Right cardiac atrium (tissue), 5 donors: Measurements from ENCODE around the gene PRKAR2A. TPM values are rescaled to one million over a fixed set of nuclear protein-coding genes. Genes with fewer than 3 reads are reported as not detected.
"Not testable (repeated sequence)": the region's sequence is repeated elsewhere in the genome, so short reads cannot be mapped to it uniquely, and the experiment has no call there.

Experiments
- ATAC-seq, 2 donors: fragments of 200-7000 bp; cut with Tn5 transposase; one replicate each; pipeline versions ENCODE4 v1.8.0 to v1.9.1; 2020; ENCODE audit warnings: moderate library complexity in 2 of 2, mild to moderate bottlenecking in 1 of 2
- DNase-seq, 3 donors: peaks; one replicate each; pipeline ENCODE4 v3.0.0-alpha.2; 2020
- H3K27ac ChIP-seq: one replicate; pipeline ENCODE4 v1.5.1; 2013; ENCODE audit warnings: mild to moderate bottlenecking, low read length, control low read depth, moderate library complexity
- H3K27me3 ChIP-seq: one replicate; pipeline ENCODE4 v1.6.1; 2013; ENCODE audit not compliant: control insufficient read depth, insufficient read depth
- H3K4me1 ChIP-seq: one replicate; pipeline ENCODE4 v1.6.1; 2013; ENCODE audit warnings: low read length; ENCODE audit not compliant: control insufficient read depth, insufficient read depth
- H3K4me3 ChIP-seq: one replicate; pipeline ENCODE4 v1.5.1; 2013; ENCODE audit warnings: low read length, control low read depth
- H3K9me3 ChIP-seq: one replicate; pipeline ENCODE4 v1.6.1; 2013; ENCODE audit warnings: low read length; ENCODE audit not compliant: control insufficient read depth
- WGBS: extraction: QIAGEN DNeasy Blood & Tissue Kit; methylation state at CpG from one replicate; pipeline ENCODE4 v1.1.7; 2013; 5-methylcytosine and 5-hydroxymethylcytosine counted together
- intact Hi-C, 4 donors: fragments of 100-400 bp; cut with DNase I; formaldehyde crosslinking; loops; one replicate each; pipeline versions ENCODE4 v1.11.0 to v1.14.0; 2022 to 2023
- polyA plus RNA-seq: library from polyadenylated mRNA; stranded (reverse); fragments of 200-250 nt; gene quantifications from one replicate; pipeline ENCODE4 v1.2.3, GENCODE V29; 2013
- total RNA-seq, 4 donors: library from RNA; stranded (reverse); fragmentation: NEBNext Ultra II Directional; extraction: Animal tissue kit (Norgen Biotek cat#: 25700); gene quantifications; one replicate each; pipeline ENCODE4 v1.2.1, GENCODE V29; 2021
- donor health status: healthy with polysubstance abuse.
- donor health status: DM: no; HTN: yes; CAD: no.
- donor health status: DM: no; HTN: no; CAD: no.
- donor health status: DM: no; HTN: yes; CAD: no; lungs with severe emphysema.
- donor health status: DM: yes; HTN: yes; CAD: no.

Gene PRKAR2A
- total and polyA plus RNA-seq, 5 donors, result 12.1 to 50.5 (median 43.2) TPM

GRCh38 chr3:48778565-48778964, 69.1 kb downstream of the PRKAR2A start:
- H3K27me3 ChIP-seq, H3K27ac ChIP-seq, ATAC-seq, H3K9me3 ChIP-seq, intact Hi-C loops, H3K4me3 ChIP-seq, DNase-seq, H3K4me1 ChIP-seq: not testable (repeated sequence)
- WGBS, result 97% methylated on average over 8 of the region's 8 CpGs

DNA sequence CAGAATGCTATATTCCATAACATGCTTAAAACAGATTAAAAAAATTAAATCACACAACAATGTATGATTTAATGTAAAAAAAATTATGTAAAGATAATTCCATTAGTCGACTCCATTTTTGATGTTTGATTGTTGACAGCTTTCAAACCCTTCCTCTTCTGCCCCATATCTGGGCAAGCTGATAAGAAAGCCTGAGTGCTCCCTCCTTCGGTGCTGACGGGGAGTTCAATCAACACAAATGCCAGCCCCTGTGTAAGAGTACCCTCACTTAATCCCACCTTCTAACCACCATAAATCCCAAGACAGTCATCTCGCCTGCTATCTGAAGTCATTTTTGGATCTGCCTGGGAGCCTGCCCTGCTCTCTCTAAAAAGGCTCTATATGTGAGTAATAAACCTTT, 70.8 kb downstream of the PRKAR2A start:
- H3K27me3 ChIP-seq, result no peaks in the 10 kb centered on the region
- intact Hi-C loops, result no loop called here
- no peak overlapping the region for H3K4me3 ChIP-seq
- ATAC-seq (no peak), DNase-seq (no peak)
- no peaks in the 10 kb centered on the region for H3K9me3 ChIP-seq
- 59% methylated on average over 4 of the region's 4 CpGs for WGBS
- H3K4me1 ChIP-seq, result no peaks in the 10 kb centered on the region
- no peak overlapping the region for H3K27ac ChIP-seq

GRCh38 chr3:48770192-48770502, 77.5 kb downstream of the PRKAR2A start:
- Histone ChIP-seq H3K27ac (no peak overlapping the region), H3K27me3 (no peaks in the 10 kb centered on the region), H3K4me1 (no peaks in the 10 kb centered on the region), H3K9me3 (no peaks in the 10 kb centered on the region), H3K4me3 (no peak overlapping the region)
- DNase-seq, result no peak
- 85% methylated on average over 4 of the region's 4 CpGs for WGBS
- no peak for ATAC-seq
- intact Hi-C loops, result no loop called here

DNA sequence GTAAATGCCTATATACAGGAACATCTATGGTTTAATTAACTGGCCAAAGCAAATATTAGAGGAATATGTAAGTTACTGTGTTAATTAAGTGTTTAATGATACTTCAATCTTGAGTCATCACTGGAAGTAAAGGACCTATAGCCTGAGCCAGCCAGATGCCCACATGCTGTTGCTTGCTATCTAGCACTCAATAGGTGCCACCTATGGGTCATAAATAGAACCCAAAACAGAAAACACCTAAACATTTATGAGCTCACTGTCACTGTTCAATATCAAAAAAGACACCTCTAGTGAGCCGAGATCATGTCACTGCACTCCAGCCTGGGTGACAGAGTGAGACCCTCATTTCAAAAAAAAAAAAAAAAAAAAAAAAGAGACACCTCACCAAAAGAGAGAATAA, 82.3 kb downstream of the PRKAR2A start:
- Histone ChIP-seq H3K4me1 (no peaks in the 10 kb centered on the region), H3K9me3 (no peaks in the 10 kb centered on the region), H3K27ac (no peak overlapping the region), H3K4me3 (no peak overlapping the region), H3K27me3 (no peaks in the 10 kb centered on the region)
- DNase-seq (no peak), ATAC-seq (no peak)
- 74% methylated on average over 1 of the region's 1 CpG for WGBS
- intact Hi-C loops, result no loop called here

GRCh38 chr3:48762816-48763215, 84.9 kb downstream of the PRKAR2A start:
- 86% methylated on average over 3 of the region's 3 CpGs for WGBS
- no peaks in the 10 kb centered on the region for H3K4me1 ChIP-seq
- H3K4me3 ChIP-seq, result no peak overlapping the region
- no peaks in the 10 kb centered on the region for H3K27me3 ChIP-seq
- intact Hi-C loops, result no loop called here
- H3K9me3 ChIP-seq, result no peaks in the 10 kb centered on the region
- DNase-seq (no peak), ATAC-seq (no peak)
- no peak overlapping the region for H3K27ac ChIP-seq

- intact Hi-C loops, H3K27me3 ChIP-seq, H3K9me3 ChIP-seq, H3K4me1 ChIP-seq, DNase-seq, ATAC-seq, H3K4me3 ChIP-seq, H3K27ac ChIP-seq: not testable (repeated sequence)
- WGBS, result 96% methylated on average over 5 of the region's 5 CpGs
Measured at GRCh38 chr3:48759991-48760540, 87.6 kb downstream of the PRKAR2A start.

DNA sequence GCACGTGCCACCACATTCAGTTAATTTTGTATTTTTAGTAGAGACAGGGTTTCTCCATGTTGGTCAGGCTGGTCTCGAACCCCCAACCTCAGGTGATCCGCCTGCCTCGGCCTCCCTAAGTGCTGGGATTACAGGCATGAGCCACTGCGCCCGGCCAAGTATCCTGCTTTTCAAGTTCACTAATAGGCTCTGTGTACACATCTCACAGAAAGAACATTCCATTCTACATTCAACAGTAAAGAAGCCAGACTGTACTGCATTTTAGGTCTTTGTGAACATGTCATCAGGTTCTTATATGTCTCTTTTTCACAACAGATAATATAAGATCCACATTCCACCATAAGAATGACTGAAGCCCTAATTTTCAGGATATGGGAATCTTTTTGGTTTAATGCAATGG, 88.1 kb downstream of the PRKAR2A start:
- H3K4me3 ChIP-seq, intact Hi-C loops, H3K4me1 ChIP-seq, H3K27ac ChIP-seq, ATAC-seq, DNase-seq, H3K27me3 ChIP-seq, H3K9me3 ChIP-seq: not testable (repeated sequence)
- 97% methylated on average over 6 of the region's 6 CpGs for WGBS

- intact Hi-C loops, result no loop called here
- DNase-seq, result no peak
- Histone ChIP-seq H3K27me3 (no peaks in the 10 kb centered on the region), H3K4me1 (no peaks in the 10 kb centered on the region), H3K9me3 (no peaks in the 10 kb centered on the region), H3K27ac (no peak overlapping the region), H3K4me3 (no peak overlapping the region)
- no peak for ATAC-seq
- 97% methylated on average over 4 of the region's 4 CpGs for WGBS
Measured at GRCh38 chr3:48759071-48759470, 88.6 kb downstream of the PRKAR2A start.

GRCh38 chr3:48756640-48757039, 91.0 kb downstream of the PRKAR2A start:
- ATAC-seq, result no peak
- no peak overlapping the region for H3K4me3 ChIP-seq
- H3K27ac ChIP-seq, result no peak overlapping the region
- WGBS, result 90% methylated on average over 5 of the region's 5 CpGs
- H3K27me3 ChIP-seq, result no peaks in the 10 kb centered on the region
- intact Hi-C loops, result no loop called here
- DNase-seq, result no peak
- no peaks in the 10 kb centered on the region for H3K9me3 ChIP-seq
- no peaks in the 10 kb centered on the region for H3K4me1 ChIP-seq

GRCh38 chr3:48750856-48751255, 96.8 kb downstream of the PRKAR2A start:
- H3K9me3 ChIP-seq, result no peaks in the 10 kb centered on the region
- DNase-seq (no peak), ATAC-seq (no peak)
- H3K27ac ChIP-seq, result no peak overlapping the region
- intact Hi-C loops, result no loop called here
- WGBS, result 45% methylated on average over 1 of the region's 1 CpG
- H3K4me3 ChIP-seq, result no peak overlapping the region
- H3K4me1 ChIP-seq, result peaks cover 12% of the 10 kb centered on the region
- no peaks in the 10 kb centered on the region for H3K27me3 ChIP-seq

GRCh38 chr3:48748754-48749153, 98.9 kb downstream of the PRKAR2A start:
- WGBS, result 93% methylated on average over 3 of the region's 3 CpGs
- no peak for ATAC-seq
- Histone ChIP-seq H3K4me1 (peaks cover 14% of the 10 kb centered on the region), H3K27me3 (no peaks in the 10 kb centered on the region), H3K4me3 (no peak overlapping the region), H3K27ac (peak overlapping the region; percentile 75), H3K9me3 (no peaks in the 10 kb centered on the region)
- no peak for DNase-seq
- intact Hi-C loops, result no loop called here

GRCh38 chr3:48747706-48748105, 100.0 kb downstream of the PRKAR2A start:
- Histone ChIP-seq H3K9me3 (no peaks in the 10 kb centered on the region), H3K27me3 (no peaks in the 10 kb centered on the region), H3K27ac (peak overlapping the region; percentile 96), H3K4me1 (peaks cover 14% of the 10 kb centered on the region), H3K4me3 (no peak overlapping the region)
- DNase-seq, result peak; percentile 27 to 67 (median 59)
- intact Hi-C loops, result no loop called here
- ATAC-seq, result peak; percentile 41 to 52
- WGBS, result 18% methylated on average over 4 of the region's 4 CpGs
